SH-SY5Y (cell line): ENCODE data around the gene MLXIPL.

Source experiments
- GATA2 ChIP-seq: IDR thresholded peaks from 2 replicates; pipeline ENCODE4 v1.6.1; 2011; ENCODE audit warnings: mild to moderate bottlenecking, low read depth, low read length
- GATA3 ChIP-seq: IDR thresholded peaks from 2 replicates; pipeline ENCODE4 v1.6.1; 2011; ENCODE audit warnings: low read depth, mild to moderate bottlenecking, low read length, moderate library complexity

MLXIPL gene

DNA sequence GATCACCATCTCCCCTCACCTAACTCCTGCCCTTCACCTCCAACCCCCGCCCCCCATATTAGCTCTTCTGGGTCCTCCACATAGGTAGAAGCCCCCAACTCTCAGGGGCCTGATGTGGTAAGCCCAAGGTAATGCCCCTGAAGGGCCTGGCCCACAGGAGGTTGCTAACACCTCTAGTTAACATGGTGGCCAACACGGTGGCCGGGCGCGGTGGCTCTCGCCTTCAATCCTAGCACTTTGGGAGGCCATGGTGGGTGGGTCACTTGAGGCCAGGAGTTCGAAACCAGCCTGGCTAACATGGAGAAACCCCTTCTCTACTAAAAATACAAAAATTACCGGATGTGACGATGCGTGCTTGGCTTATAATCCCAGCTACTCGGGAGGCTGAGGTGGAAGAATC, 954 bp upstream of the MLXIPL start:
- TF ChIP-seq GATA3, result no peak
- no peak for TF ChIP-seq GATA2

DNA sequence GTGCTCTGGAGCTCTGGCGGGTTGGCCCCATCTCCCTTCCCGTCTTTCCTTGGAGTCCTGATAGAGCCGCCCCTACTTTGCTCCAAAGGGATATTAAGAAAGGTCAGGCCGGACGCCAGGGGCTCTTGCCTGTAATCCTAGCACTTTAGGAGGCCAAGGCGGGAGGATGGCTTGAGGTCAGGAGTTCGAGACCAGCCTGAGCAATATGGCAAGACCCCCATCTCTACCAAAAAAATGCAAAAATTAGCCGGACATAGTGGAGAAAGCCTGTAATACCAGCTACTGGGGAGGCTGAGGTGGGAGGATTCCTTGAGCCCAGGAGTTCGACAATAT, 313 bp upstream of the MLXIPL start:
- TF ChIP-seq GATA3, result no peak
- TF ChIP-seq GATA2, result no peak

GRCh38 chr7:73622909-73623797, 1.2 kb downstream of the MLXIPL start:
- TF ChIP-seq GATA2 (no peak), GATA3 (no peak)

GRCh38 chr7:73622527-73622908, 1.8 kb downstream of the MLXIPL start:
- TF ChIP-seq GATA2, result no peak
- TF ChIP-seq GATA3, result no peak

DNA sequence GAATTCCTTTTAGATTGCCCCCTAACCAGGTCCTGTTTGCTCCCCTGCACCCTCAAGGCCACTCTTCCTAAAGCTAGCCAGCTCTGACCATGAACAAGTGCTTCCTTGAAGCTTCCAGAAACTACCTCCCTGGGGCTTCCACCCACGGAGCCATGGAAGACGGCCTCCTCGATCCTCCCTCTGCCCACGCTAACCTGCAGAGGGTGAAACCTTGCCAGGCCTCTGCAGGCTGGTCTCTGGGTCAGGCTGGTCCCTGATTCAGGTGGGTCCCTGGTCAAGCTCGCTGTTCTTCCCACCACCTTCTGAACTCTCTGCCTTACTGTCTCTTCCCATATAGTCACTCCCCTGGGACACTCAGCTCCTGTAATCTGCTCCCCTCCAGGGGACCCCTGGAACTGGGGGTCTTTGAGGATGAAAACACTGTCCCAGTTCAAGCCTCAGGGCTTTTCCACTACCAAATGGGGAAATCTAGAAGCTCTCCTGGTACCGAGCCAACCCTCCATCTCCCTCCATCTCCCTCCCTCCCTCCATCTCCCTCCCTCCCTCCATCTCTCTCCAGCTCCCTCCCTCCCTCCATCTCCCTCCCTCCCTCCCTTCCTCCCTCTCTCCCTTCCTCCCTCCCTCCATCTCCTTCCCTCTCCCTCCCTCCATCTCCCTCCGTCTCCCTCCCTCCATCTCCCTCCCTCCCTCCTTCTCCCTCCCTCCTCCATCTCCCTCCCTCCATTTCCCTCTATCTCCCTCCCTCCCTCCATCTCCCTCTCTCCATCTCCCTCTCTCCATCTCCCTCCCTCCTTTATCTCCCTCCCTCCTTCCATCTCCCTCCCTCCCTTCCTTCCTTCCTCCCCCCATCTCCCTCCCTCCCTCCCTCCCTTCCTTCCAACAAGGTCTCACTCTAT, 2.9 kb downstream of the MLXIPL start:
- TF ChIP-seq GATA2, result no peak

DNA sequence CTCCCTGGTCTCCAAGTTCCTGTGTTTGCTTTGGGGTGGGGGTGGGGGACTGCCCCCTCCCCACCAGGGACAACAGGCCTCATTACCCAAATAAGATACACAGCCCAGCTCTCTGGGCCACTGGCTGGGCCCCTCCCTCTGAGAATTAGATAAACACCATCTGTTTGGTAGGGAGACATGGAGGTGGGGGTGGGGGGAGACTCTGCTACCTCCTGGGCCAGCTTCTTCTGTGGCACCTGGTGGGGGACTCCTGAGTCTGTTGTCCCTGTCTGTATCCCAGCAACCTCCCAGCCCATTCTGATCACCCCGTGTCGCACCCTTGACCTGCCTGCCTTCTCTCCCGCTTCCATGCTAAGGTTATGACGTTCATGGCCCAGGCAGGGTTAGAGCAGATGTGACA, 5.8 kb downstream of the MLXIPL start:
- no peak for TF ChIP-seq GATA2
- TF ChIP-seq GATA3, result no peak

- TF ChIP-seq GATA3 (no peak), GATA2 (no peak)
These were observed 8.4 kb downstream of the MLXIPL start for GRCh38 chr7:73615886-73616285.

DNA sequence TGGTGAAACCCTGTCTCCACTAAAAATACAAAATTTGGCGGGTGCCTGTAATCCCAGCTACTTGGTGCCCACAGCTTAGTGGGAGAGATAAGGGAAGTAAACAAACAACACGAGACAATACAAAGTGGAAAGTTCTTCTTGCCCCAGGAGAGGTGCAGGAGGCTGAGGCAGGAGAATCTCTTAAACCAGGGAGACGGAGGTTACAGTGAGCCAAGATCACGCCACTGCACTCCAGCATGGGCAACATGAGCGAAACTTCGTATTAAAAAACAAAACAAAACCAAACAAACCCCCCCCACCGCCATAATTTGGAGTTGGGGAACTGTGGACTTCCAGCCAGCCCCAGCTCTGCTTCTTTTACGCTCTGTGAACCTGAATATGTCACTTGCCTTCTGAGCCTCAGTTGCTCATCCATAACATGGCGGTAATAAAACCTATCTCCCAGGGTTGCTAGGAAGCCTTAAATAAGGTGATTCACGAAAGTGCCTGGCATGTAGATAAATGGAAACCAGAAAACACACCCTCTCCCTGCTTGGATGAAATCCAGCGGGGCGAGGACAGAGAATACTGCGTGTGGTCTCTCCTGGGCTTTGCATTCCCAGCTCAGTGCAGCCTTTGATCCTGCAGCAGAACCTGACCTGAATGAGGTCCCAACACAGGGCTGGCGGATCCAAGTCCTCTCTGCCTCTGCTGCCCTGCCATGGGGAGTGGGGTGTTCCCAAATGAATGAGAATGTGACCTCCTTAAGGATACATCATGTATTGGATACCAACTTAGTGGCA, 10.2 kb downstream of the MLXIPL start:
- TF ChIP-seq GATA2 (no peak), GATA3 (no peak)

DNA sequence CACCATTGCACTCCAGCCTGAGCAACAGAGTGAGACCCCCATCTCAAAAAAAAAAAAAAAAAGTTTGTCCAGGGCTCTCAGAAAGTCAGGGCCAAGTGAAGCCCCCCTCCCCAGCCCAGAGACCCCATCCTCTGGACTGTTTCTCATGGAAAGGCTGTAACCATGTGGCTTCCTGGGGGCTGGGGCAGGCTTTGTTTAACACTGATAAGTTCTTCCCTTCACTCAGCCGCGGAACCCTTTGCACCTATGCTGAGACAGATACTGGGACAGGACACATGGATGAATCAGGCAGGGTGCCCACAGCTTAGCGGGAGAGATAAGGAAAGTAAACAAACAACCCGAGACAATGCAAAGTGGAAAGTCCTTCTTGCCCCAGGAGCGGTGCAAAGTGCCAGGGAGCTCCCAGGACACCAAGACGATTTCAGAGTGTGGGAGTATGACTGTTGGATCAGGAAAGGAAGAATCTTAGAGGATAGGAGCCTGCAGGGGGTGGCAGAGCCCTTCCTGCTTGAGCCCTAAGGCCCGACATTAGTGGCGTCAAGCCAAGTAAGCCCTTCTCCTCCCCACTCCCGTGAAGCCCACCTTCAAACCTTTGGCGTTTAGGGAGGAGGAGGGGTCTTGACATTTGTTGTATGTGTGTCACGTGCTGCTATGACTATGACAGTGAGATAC, 11.6 kb downstream of the MLXIPL start:
- TF ChIP-seq GATA3, result no peak
- no peak for TF ChIP-seq GATA2

DNA sequence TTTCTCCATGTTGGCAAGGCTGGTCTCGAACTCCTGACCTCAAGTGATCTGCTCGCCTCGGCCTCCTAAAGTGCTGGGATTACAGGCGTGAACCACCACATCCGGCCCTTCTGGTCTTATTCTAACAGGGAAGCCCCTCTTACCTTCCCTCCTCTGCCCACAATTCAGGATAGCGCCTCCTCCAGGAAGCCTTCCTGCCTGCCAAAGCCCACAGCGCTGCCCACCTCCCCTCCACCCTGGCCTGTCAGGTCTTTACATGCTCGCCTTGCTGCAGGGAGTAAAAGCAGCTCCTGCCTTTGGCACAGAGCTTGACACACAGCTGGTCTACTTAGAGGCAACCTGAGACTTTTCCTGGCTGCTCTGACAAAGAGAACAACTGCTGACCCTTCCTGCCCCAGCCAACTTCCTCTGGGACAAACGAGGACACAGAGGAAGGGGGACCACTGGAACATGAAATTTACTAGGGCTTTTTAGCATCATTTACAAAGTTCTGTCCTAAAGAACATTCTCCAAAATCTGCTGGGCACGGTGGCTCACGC, 13.2 kb downstream of the MLXIPL start:
- TF ChIP-seq GATA2 (no peak), GATA3 (no peak)

GRCh38 chr7:73610105-73610504, 14.2 kb downstream of the MLXIPL start:
- TF ChIP-seq GATA3 (no peak), GATA2 (no peak)

GRCh38 chr7:73606801-73607691, 17.3 kb downstream of the MLXIPL start:
- TF ChIP-seq GATA3, result no peak
- no peak for TF ChIP-seq GATA2

DNA sequence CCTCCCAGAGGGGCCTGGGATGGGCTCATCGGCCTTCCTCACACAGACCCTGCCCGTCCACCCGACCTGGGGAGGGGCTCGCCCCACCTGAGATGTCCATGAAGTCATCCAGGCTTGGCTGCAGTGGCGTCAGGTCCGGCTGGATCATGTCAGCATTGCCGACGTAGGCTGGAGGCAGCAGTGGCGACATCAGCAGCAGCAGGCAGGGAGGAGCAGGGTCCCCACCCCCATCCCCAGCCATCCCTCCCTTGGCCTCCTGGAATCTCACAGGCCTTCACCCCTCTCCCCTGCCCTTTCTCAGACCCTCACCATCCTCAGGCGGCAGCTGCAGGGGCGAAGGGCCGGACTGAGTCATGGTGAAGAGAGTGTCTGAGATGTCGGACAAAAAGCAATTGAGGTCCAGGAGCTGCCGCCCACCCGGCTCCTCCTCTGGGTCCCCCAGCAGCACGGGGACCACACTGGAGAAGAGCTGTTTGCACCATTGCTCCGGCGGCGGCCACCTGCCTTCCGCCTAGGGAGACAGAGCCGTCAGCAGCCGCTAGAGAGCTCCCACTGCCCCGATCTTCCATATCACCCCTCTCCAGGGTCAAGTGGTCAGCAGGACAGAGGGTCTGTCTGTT, 18.6 kb downstream of the MLXIPL start:
- TF ChIP-seq GATA2 (no peak), GATA3 (no peak)
